Aorta (tissue), 5 donors: Measurements from ENCODE around the gene ERBB4. TPM values are rescaled to one million over a fixed set of nuclear protein-coding genes. Genes with fewer than 3 reads are reported as not detected.

Experiments used
- ATAC-seq: fragments of 200-7000 bp; cut with Tn5 transposase; one replicate; pipeline ENCODE4 v1.9.1; 2022; ENCODE audit warnings: moderate library complexity; ENCODE audit not compliant: low FRiP score
- DNase-seq, 2 donors: peaks; one replicate each; pipeline ENCODE4 v3.0.0-alpha.2; 2020
- H3K27ac ChIP-seq, 2 donors: one replicate each; pipeline ENCODE4 v1.5.1; 2013; ENCODE audit warnings: low read length in 2 of 2, mild to moderate bottlenecking in 2 of 2, moderate library complexity in 2 of 2, control low read depth in 1 of 2, inconsistent platforms in 1 of 2, low read depth in 1 of 2
- H3K27me3 ChIP-seq, 2 donors: one replicate each; pipeline ENCODE4 v1.6.1; 2013; ENCODE audit warnings: control low read depth in 1 of 2, low read length in 1 of 2, mild to moderate bottlenecking in 1 of 2, moderate library complexity in 1 of 2; ENCODE audit not compliant: insufficient read depth in 2 of 2, control insufficient read depth in 1 of 2
- H3K36me3 ChIP-seq, 2 donors: one replicate each; pipeline ENCODE4 v1.6.1; 2013; ENCODE audit warnings: control low read depth in 1 of 2, low read length in 1 of 2, mild to moderate bottlenecking in 1 of 2; ENCODE audit not compliant: insufficient read depth in 2 of 2, control insufficient read depth in 1 of 2
- H3K4me1 ChIP-seq, 2 donors: one replicate each; pipeline ENCODE4 v1.6.1; 2013; ENCODE audit warnings: low read length in 2 of 2, control low read depth in 1 of 2, mild to moderate bottlenecking in 1 of 2, moderate library complexity in 1 of 2; ENCODE audit not compliant: insufficient read depth in 2 of 2, control insufficient read depth in 1 of 2
- H3K4me3 ChIP-seq, 2 donors: one replicate each; pipeline ENCODE4 v1.5.1; 2013; ENCODE audit warnings: low read length in 2 of 2, control low read depth in 1 of 2, mild to moderate bottlenecking in 1 of 2
- H3K9me3 ChIP-seq: one replicate; pipeline ENCODE4 v1.6.1; 2013; ENCODE audit warnings: mild to moderate bottlenecking, low read length; ENCODE audit not compliant: control insufficient read depth
- WGBS, 2 donors: extraction: QIAGEN DNeasy Blood & Tissue Kit; methylation state at CpG; one replicate each; pipeline ENCODE4 v1.1.7; 2013; 5-methylcytosine and 5-hydroxymethylcytosine counted together
- intact Hi-C, 2 donors: fragments of 100-400 bp; cut with DNase I; formaldehyde crosslinking; loops; one replicate each; pipeline versions ENCODE4 v1.14.2 to v1.15.0; 2022
- polyA plus RNA-seq, 2 donors: library from polyadenylated mRNA; stranded (reverse); fragments of 200-250 nt; gene quantifications; one replicate each; pipeline ENCODE4 v1.2.3, GENCODE V29; 2013
- total RNA-seq, 2 donors: library from RNA; stranded (reverse); fragmentation: NEBNext Ultra II Directional; extraction: Animal tissue kit (Norgen Biotek cat#: 25700); gene quantifications; one replicate each; pipeline ENCODE4 v1.2.1, GENCODE V29; 2021
- donor health status: healthy with polysubstance abuse.
- donor health status: Bipolar disorder and iron deficiency.
- donor health status: DM: no; HTN: no; CAD: no.
- donor health status: DM: no; HTN: no; CAD: no.
- donor health status: DM: yes; HTN: yes; CAD: no.

The ERBB4 gene
- total and polyA plus RNA-seq, 4 donors, result 1.3 to 42.0 (median 15.0) TPM

- Histone ChIP-seq H3K4me3 (no peak overlapping the region), H3K4me1 (no peaks in the 10 kb centered on the region), H3K27ac (no peak overlapping the region), H3K27me3 (no peaks in the 10 kb centered on the region), H3K9me3 (no peaks in the 10 kb centered on the region), H3K36me3 (no peaks in the 10 kb centered on the region)
- WGBS, 2 donors, result 81 to 84% methylated on average over 3 of the region's 3 CpGs
- ATAC-seq (no peak), DNase-seq (no peak)
- intact Hi-C loops, result no loop called here
Observed at GRCh38 chr2:211391189-211391567, 1147.4 kb downstream of the ERBB4 start.

- ATAC-seq (no peak), DNase-seq (no peak)
- no peak overlapping the region for H3K27ac ChIP-seq
- no peaks in the 10 kb centered on the region for H3K4me1 ChIP-seq
- no peaks in the 10 kb centered on the region for H3K9me3 ChIP-seq
- H3K27me3 ChIP-seq, result no peaks in the 10 kb centered on the region
- WGBS, 2 donors, result 88% methylated on average over 5 of the region's 5 CpGs
- intact Hi-C loops, result no loop called here
- H3K4me3 ChIP-seq, result no peak overlapping the region
- H3K36me3 ChIP-seq, result no peaks in the 10 kb centered on the region
Observed at GRCh38 chr2:211390536-211391188, 1147.9 kb downstream of the ERBB4 start.

GRCh38 chr2:211387734-211388133 lies 1150.9 kb downstream of the ERBB4 start:
- DNase-seq, result no peak
- no peaks in the 10 kb centered on the region for H3K9me3 ChIP-seq
- H3K36me3 ChIP-seq, result peaks cover 0 to 3% of the 10 kb centered on the region in 2 donors
- H3K27ac ChIP-seq, result no peak overlapping the region
- H3K27me3 ChIP-seq, result no peaks in the 10 kb centered on the region
- 82 to 88% methylated on average over 6 of the region's 6 CpGs for WGBS, 2 donors
- ATAC-seq, result no peak
- H3K4me3 ChIP-seq, result no peak overlapping the region
- H3K4me1 ChIP-seq, result no peaks in the 10 kb centered on the region
- intact Hi-C loops, result no loop called here

- H3K36me3 ChIP-seq, result peaks cover 0 to 3% of the 10 kb centered on the region in 2 donors
- H3K27me3 ChIP-seq, result no peaks in the 10 kb centered on the region
- 78 to 88% methylated on average over 2 of the region's 2 CpGs for WGBS, 2 donors
- no peak for DNase-seq
- no peak overlapping the region for H3K27ac ChIP-seq
- no peaks in the 10 kb centered on the region for H3K9me3 ChIP-seq
- no peak for ATAC-seq
- no peaks in the 10 kb centered on the region for H3K4me1 ChIP-seq
- intact Hi-C loops, result no loop called here
- no peak overlapping the region for H3K4me3 ChIP-seq
Observed at GRCh38 chr2:211380041-211380440, 1158.6 kb downstream of the ERBB4 start.

- intact Hi-C loops, result no loop called here
- no peaks in the 10 kb centered on the region for H3K9me3 ChIP-seq
- H3K27ac ChIP-seq, result no peak overlapping the region
- ATAC-seq (no peak), DNase-seq (no peak)
- H3K4me1 ChIP-seq, result no peaks in the 10 kb centered on the region
- H3K4me3 ChIP-seq, result no peak overlapping the region
- H3K27me3 ChIP-seq, result no peaks in the 10 kb centered on the region
- H3K36me3 ChIP-seq, result no peaks in the 10 kb centered on the region
Observed at GRCh38 chr2:211376410-211376809, 1162.2 kb downstream of the ERBB4 start.

GRCh38 chr2:211373203-211373602 lies 1165.4 kb downstream of the ERBB4 start:
- intact Hi-C loops, result no loop called here
- Histone ChIP-seq H3K36me3 (no peaks in the 10 kb centered on the region), H3K27ac (no peak overlapping the region), H3K9me3 (no peaks in the 10 kb centered on the region), H3K27me3 (no peaks in the 10 kb centered on the region), H3K4me3 (no peak overlapping the region), H3K4me1 (no peaks in the 10 kb centered on the region)
- DNase-seq (no peak), ATAC-seq (no peak)
- WGBS, 2 donors, result 92% methylated on average over 2 of the region's 2 CpGs

GRCh38 chr2:211371465-211371864 lies 1167.1 kb downstream of the ERBB4 start:
- Histone ChIP-seq H3K9me3 (no peaks in the 10 kb centered on the region), H3K27me3 (no peaks in the 10 kb centered on the region), H3K4me3 (no peak overlapping the region), H3K4me1 (no peaks in the 10 kb centered on the region), H3K36me3 (no peaks in the 10 kb centered on the region), H3K27ac (no peak overlapping the region)
- WGBS, 2 donors, result 91 to 96% methylated on average over 2 of the region's 2 CpGs
- ATAC-seq (no peak), DNase-seq (no peak)
- intact Hi-C loops, result no loop called here

GRCh38 chr2:211368467-211368866 lies 1170.1 kb downstream of the ERBB4 start:
- Histone ChIP-seq H3K36me3 (no peaks in the 10 kb centered on the region), H3K9me3 (no peaks in the 10 kb centered on the region), H3K4me1 (no peaks in the 10 kb centered on the region), H3K27me3 (no peaks in the 10 kb centered on the region), H3K4me3 (no peak overlapping the region), H3K27ac (no peak overlapping the region)
- intact Hi-C loops, result no loop called here
- no peak for ATAC-seq
- WGBS, 2 donors, result 19 to 24% methylated on average over 1 of the region's 1 CpG
- no peak for DNase-seq

- no peaks in the 10 kb centered on the region for H3K4me1 ChIP-seq
- no peaks in the 10 kb centered on the region for H3K9me3 ChIP-seq
- H3K36me3 ChIP-seq, result no peaks in the 10 kb centered on the region
- no peak for DNase-seq
- intact Hi-C loops, result no loop called here
- 82 to 84% methylated on average over 4 of the region's 4 CpGs for WGBS, 2 donors
- no peaks in the 10 kb centered on the region for H3K27me3 ChIP-seq
- ATAC-seq, result no peak
- no peak overlapping the region for H3K27ac ChIP-seq
- no peak overlapping the region for H3K4me3 ChIP-seq
Observed at GRCh38 chr2:211367711-211368110, 1170.9 kb downstream of the ERBB4 start.
